NK-92 (cell line): ENCODE results near the gene MYO18A.

Experiments used
- DNase-seq: peaks from one replicate; lab custom pipeline; 2025; ENCODE audit not compliant: unreplicated experiment; lab: John Stamatoyannopoulos, UW

The MYO18A gene

DNA sequence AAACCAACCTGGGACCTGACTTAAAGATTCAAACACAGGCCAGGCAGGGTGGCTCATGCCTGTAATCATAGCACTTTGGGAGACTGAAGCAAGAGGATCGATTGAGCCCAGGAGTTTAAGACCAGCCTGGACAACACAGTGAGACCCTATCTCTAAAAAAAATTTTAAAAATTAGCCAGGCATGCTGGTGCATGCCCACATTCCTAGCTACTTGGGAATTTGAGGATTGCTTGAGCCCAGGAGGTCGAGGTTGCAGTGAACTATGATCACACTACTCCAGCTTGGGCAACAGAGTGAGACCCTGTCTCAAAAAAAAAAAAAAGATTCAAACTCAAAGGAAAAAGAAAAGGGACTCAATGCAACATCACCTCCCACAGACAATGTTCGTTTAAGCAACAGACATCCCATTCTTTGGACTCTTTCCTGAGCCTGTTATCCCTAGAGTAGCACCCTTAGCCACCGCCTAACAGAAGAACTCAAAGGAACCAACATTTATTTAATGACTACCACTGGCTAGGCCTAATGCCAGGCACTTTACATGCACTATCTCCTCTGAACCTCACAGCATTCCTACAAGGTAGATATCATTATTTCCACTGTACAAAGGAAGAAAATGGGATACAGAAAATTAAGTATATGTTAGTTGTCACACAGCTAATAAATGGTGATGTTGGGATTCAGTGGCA, 12.7 kb downstream of the MYO18A start:
- no peak for DNase-seq

DNA sequence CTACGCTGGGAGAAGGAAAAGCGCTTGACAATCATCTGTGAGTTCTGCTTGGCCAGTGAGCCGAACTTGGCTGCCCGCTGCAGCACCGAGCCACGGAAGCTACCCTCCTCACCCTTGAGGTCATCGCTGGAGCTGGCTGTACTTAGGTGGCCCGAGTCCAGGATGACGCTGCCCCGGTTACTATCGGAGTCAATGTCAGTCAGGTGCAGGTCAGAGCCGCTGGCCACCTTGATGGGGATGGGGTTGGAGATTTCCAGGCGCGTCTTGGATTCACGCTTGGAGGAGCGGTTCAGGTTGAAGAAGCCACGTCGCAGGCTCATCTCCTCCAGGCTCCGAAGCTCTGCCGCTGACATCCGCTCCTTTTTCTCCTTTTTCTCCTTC, 13.7 kb downstream of the MYO18A start:
- DNase-seq = no peak

DNA sequence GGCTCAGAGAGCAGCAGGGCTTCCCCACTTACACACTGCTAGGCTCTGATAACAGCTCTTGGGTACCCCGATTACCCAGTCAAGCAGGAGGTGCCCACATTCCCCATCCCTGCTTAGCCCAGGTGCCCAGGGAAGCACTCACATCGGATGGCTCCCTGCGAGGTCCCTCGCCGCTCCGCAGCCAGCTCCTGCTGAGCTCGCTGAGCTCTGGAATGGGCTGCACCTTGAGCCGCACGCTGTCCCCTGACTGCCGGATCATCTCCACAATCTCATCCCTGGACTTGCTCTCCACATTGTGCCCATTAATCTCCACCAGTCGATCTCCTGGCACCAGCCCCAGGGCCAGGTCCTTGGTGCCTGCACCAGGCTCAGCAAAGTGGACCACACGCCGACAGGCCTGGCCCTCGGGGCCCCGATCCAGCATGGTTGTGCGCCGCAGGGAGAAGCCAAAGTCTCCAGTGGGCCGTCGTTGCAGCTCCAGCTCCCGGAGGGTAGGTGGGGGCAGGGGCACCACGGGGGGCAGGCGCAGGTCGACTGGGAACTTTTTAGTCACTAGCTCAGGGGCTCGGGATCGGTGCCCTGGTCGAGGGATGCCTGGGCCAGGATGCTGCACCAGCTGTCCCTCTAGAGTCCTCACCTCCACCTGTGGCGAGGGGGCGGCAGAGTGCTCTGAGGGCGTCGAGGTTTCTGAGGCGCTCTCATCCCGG, 14.2 kb downstream of the MYO18A start:
- no peak for DNase-seq

DNA sequence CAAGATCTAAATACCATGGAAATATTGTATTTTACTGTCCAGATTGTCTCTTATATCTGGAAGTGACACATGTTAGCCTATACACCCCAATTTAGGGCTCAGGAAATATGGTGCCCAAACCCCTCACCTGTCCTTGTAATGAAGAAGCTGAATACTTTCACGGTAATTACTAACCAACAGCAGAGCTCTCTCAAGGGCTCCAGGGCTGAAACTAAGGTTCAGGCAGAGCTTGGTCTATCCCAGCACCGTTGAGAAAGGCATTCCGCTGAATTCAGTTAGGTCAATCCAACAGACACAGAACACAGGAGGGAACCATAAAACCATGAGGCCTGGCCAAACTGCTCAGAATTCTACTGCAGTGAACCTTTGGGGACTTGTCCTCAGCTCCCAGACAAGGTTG, 14.9 kb downstream of the MYO18A start:
- no peak for DNase-seq

DNA sequence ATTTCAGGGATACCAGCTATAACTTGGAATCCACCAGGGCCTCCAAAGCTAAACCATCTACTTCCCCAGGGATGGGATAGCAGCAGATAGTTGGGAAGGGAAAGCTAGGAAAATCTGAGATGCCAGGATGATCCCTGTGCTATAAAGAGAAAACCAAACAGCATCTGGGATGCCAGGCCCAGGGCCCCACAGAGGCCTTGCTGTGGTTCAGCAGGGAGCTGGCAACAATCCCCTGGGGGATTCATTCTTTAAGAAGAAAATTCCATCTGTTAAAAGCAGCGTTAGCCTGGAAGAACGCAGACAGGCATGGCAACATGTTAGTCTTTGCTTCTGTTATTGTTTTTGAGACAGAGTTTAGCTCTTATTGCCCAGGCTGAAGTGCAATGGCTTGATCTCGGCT, 16.6 kb downstream of the MYO18A start:
- no peak for DNase-seq

DNA sequence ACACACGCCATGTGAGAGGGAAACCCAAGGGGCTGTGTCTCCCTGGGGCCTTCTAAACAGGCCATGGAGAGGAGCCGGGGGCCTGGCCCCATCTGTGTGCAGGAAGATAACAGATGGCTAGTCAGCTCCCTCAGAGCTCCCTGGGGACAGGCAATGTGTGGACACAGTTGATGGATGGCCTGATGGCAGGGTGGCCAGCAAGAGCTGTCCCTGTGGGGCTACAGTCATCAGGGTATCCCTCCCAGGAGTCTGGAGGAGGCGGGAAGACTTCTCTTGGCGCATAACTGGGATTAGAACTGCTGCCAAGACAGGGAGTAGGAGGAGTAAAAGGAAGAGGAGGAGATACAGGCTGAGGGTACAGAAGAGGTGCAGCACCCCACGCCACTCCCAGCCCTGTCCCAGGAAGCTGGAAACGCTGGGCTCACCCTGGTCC, 17.3 kb downstream of the MYO18A start:
- no peak for DNase-seq

DNA sequence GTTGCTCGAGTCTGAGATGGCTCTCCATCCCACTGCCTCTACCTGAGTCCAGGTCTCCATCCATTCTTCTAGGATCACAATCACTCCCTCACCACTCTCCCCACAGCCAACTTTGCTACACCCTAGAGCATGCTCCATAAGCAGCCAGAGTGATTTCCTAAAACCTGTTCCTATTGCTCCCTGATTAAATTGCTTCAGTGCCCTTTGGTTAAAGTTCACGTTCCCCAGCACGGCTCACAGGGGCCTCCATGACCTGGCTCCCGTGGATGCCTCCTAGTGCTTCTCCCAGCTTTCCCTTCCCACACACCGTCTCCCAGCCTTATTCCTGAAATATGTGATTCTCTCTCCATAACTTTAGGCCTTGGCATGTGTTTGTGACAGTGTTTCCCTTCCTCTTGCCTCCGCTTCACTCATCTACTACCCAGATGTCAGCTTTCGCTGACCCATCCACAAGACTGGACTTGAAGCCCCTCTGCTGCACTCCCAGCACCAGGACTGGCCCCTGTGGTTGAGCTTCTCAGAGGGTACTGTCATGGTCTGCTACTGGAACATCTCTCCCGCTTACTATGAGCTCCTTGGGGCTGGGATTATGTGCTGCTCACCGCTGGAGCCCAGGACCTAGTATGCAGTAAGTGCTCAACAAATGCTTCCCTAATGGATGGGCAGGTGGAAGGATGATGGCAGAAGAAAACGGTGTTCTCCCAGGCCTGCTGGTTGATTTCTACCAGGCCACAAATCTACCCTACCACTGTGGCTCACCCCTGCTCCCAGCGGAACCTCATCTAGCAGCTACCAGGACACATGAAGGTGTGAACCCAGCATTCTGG, 17.9 kb downstream of the MYO18A start:
- DNase-seq = no peak

DNA sequence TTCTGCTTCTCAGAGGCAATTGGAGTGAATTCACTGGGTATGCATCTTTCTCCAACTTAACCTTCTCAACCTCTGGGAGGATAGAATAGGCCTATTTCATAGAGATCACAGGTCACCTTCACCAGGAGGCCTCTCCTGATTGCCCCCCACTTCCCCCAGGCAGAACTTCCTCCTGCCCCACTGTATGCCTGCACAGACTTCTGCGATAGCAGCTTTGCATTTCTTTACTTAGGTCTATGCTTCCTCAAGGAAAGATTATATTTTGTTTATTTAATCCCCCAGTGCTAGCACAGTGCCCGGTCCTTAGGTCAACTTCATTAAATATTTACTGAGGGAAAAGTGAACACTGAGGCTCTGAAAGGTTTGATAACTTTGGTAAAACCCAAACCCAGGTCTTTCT, 19.9 kb downstream of the MYO18A start:
- DNase-seq = no peak

DNA sequence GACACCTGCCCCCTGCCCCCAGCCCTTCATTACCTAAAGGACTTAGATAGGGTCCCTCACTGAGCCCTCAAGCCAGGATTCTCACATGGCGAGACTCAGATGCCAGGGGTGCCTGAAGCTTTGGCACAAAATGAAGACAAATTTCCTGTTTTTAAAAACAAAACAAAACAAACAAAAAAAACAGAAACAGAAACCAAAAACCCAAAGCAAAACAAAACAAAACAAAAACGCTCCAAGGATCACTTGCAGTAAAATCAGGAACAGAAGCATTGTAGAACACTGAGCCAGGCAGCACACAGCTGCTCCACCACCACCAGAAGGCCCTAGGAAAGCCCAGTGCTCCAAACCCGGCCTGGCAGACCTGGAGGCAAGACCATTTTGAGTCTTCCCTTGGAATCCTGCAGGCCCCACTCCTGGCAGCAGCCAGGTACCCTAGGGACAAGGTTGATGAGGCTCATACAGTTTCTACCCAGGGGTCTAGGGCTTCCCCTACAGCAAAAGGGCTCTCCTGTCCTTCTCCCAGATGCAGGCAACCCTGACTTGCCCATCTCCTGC, 20.8 kb downstream of the MYO18A start:
- no peak for DNase-seq

DNA sequence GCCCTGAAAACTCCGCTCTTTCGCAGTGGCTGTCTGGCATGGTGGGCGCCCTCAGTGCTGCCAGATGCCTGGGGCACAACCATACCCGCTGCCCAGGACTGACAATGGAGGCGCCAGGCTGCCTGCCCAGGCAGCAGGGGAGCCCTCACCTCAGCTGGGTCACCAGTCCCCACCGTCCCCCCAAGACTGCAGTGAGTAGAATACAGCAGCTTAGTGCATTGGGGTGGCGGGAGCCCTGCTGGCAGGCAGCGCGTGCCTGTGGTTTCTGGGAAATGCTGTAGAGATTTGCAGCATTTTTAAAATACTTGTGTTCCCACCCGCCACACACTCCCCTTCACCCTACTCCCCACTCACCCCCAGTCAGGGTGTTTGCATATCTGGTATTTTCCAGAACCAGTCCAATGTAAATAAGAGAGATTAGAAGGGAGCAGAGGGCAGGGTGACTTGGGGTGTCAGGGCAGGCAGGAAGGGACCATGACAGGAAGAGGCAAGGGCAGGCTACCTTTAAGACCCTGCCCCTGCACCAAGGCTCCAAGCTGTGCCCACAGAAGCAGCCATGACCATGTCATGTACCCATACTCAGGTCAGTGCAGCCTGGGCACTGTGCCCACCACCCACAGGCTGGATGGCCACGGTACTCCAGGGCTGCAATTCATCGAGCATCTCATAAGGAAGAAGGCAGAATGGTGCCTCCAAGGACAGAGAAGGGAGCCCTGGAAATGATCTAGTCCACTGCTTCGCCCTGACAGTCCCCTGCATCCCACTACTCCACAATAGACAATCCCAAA, 21.5 kb downstream of the MYO18A start:
- DNase-seq = no peak

DNA sequence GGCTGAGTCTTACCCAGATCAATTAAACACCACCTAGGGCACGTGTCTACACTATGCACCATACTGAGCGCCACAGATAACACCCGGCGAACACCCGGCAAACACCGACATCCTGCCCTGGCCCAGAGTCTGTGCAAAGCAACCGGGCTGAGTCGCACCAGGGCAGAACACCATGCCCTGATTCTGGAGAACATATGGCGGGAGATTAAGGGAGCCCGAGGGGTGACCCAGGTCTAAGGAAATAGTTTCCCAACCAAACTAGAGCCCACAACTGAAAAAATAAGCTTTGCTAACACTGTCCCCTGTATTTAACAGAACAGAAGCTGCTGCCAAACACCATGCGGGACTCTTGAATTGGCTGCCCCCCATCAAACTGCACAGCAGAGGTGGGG, 22.1 kb downstream of the MYO18A start:
- DNase-seq = no peak

DNA sequence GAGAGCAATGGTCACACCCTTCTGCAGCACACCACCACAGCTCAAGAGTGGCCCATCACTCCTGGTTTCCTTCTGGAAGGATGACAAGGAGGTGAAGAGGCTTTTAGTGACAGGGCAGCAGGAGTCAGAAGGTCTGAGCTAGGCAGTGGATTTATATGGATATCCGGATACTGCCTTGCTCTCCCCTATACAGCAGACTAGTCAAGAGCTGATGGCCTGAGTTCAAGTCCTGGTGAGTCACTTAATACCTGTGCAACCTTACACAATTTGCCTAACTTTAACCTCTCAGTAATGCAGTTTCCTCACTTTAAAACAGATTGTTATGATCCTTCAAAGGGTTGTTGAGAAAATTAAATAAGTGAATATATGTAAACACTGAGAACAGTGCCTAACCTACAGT, 22.9 kb downstream of the MYO18A start:
- DNase-seq = no peak

DNA sequence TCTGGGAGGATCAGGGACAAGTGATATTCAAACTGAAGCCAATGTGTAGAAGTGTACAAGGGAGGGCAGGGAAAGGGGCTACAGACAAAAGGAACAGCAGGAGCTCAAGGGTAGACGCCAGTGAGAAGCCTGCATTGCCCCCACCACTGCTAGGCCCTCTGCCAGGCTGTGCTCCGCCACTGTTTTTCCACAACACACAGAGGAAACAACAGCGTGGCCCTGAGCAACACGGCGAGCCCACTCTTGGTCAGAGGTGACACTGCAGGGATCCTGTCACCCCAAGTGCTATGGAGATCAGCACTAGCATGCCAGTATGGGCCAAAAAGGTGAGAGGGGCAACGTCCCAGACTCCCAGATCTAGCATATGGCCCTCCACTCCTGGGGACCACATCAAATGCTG, 23.4 kb downstream of the MYO18A start:
- DNase-seq = no peak

DNA sequence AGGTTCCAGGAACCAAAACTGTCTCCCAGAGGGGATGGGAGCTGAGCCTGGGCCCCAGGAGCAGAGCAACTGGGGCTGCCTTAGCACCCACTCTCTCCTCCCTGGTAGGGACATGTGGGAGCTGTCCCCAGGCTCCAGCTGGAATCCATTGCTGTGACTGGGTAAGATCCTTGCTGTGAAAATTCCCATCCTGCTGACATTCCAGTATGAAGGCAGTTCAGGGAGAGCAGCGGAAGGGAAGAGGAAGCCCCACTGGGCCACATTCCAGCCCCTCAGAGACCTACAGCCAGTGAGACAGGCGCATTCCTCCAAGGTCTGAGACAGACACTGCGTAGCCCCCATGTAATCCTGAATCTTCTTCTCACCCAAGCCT, 24.2 kb downstream of the MYO18A start:
- no peak for DNase-seq

DNA sequence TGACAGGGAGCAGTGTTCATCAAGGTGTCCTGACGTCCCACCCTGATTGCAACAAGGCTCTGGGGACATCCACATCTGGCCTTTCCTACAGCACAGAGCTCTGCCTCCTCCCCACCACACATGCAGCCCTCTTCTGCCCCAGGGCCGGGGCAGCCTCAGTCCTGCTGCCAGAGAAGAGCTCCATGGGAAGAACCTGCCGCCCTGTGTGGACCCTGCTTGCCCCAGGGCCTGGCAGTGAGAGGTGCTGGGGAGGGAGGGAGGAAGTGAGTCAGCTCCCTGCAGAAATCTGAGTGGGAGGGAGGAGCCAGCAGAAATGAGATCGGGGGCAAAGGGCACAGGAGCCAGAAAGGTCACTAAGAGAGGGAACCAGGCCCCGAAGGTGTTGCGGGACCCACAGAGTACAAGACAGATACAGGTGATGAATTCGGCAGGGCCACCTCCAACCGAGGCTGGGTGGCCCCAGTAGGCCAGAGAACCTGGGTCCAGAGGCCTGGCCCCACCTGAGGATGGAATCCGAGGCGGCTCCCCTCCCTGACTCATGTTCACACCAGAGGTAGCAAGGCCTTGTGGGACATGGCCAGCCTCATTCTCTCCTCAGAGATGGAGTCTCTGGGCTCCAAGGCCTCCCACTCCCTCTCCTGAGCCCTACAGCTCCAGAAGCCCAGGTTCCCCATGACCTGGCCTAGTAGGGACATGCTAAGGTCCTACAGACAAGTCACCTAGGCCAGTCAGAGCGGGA, 24.8 kb downstream of the MYO18A start:
- no peak for DNase-seq

DNA sequence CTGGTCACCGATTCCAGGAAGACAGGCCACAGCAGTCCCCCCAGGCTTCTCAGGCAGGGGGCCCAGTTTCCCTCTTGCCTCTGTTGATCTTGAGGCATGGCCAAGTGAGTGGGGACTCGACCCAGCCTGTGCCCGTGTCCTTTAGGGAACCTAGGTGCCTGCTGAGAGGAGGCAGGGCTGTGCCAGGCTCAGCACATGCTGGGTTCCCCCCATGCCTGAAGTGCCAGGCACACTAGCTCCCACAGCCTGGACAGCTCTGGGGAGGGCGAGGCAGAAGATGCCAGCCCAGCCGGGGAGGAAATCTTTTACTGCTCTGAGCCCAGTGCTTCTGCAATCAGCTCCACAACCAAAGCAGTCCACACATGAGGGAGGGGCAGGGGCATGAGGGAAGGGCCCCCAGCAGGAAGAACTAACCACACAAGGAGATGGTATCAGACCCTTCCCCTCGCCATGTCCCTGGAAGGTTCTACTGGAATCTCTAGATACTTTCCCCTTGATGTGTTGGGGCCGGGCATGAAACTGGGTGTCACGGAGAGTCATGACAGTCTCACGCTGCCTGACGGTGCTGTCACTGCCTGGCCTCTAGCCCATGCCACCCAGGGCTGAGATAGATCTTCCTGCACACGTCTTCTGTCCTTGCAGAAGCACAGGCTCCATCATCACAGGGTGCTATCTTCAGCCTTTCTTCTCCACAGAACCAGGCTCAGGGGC, 25.5 kb downstream of the MYO18A start:
- no peak for DNase-seq

DNA sequence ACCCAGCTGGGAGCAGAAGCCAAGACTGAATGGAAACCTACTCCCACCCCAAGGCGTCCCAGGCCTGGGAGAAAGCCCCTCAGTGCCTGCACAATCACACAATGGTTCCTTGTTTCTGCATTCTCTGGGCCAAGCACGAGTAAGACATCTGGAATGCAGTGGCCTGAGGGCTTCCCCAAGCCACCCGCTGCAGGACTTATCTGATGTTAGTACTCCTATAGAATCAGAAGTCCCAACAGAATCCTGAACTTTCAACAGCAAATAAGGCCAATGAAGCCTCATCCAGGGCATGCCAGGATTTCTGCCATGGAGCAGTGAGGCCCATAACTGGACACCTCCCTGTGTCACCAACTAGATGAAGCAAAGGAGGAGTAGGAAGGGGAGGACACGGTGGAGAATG, 28.6 kb downstream of the MYO18A start:
- no peak for DNase-seq

DNA sequence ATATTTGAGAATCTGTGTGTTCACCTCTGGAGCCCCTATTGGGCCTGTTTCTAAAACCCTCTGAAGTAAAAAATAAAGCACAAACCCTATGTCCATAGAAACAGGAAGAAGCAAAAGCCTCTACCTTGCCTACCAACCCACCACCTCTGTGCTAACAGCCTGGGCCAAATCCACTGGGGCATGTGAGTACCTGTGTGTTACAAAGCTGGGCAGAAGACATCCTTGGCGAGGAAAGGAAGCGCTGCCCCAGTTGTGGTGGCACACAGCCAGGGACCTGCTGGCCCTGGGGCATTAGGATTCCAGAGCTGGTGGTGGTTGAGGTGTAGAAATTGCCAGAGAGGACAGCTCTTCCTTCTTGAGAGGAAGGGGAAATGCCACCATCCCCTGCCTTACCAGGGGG, 30.0 kb downstream of the MYO18A start:
- no peak for DNase-seq

DNA sequence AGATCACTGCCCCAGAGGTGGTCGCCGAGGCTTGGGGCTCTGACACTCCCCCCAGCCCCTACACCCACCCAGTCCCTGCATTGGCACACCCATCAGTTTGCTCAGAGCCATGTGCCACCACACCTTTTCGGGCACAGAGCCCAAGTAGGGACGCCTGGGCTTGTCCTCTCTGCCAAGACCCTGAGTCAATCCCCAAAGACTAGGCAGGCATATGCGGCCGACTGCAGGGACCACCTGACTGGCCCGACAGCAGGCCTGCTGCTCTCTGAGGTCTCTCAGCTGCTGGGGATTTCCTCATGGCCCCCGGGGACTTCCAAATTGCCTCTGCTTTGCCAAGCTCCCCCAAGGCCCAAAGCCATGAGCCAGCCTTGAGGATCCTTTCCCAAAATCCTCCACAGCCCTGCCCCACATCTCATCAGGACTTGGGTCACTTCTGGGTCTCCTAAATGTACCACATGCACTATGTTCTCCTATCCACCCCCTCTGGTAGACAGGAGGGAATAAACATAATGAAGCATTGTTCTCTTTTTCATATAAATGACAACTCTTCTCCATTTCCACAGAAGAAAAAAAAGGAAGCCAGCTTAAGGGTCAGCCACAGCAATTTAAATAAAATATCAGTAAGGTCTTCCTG, 30.6 kb downstream of the MYO18A start:
- DNase-seq = no peak
